HG03025 (cell line): ENCODE results near the gene PTGER2.

Experiments
- ATAC-seq: cut with Tn5 transposase; IDR thresholded peaks from one replicate; pipeline ENCODE4 v1.9.1; 2021; ENCODE audit warnings: mild to moderate bottlenecking, moderate library complexity; ENCODE audit not compliant: unreplicated experiment, low FRiP score

PTGER2 gene

GRCh38 chr14:52304248-52304904 lies 9.7 kb upstream of the PTGER2 start:
- ATAC-seq = no peak

- ATAC-seq = no peak
Measured at GRCh38 chr14:52305014-52305413, 9.1 kb upstream of the PTGER2 start.

- ATAC-seq = no peak
Measured at GRCh38 chr14:52307376-52307775, 6.7 kb upstream of the PTGER2 start.

- ATAC-seq = no peak
Measured at GRCh38 chr14:52307905-52308304, 6.2 kb upstream of the PTGER2 start.

GRCh38 chr14:52310541-52310940 lies 3.6 kb upstream of the PTGER2 start:
- ATAC-seq = no peak

- ATAC-seq = no peak
Measured at GRCh38 chr14:52312931-52313355, 1.2 kb upstream of the PTGER2 start.

GRCh38 chr14:52313462-52313861 lies 650 bp upstream of the PTGER2 start:
- no peak for ATAC-seq

- peak; percentile 41 for ATAC-seq
Measured at GRCh38 chr14:52314595-52315354, 663 bp downstream of the PTGER2 start.

GRCh38 chr14:52315355-52315718 lies 1.2 kb downstream of the PTGER2 start:
- ATAC-seq = no peak

- ATAC-seq = no peak
Measured at GRCh38 chr14:52318062-52318461, 4.0 kb downstream of the PTGER2 start.

- ATAC-seq = no peak
Measured at GRCh38 chr14:52318826-52319645, 4.9 kb downstream of the PTGER2 start.

GRCh38 chr14:52319919-52320318 lies 5.8 kb downstream of the PTGER2 start:
- ATAC-seq = no peak

GRCh38 chr14:52325126-52325525 lies 11.0 kb downstream of the PTGER2 start:
- ATAC-seq = peak; percentile 97

- ATAC-seq = no peak
Measured at GRCh38 chr14:52325630-52326029, 11.5 kb downstream of the PTGER2 start.

- no peak for ATAC-seq
Measured at GRCh38 chr14:52327374-52328226, 13.5 kb downstream of the PTGER2 start.

- no peak for ATAC-seq
Measured at GRCh38 chr14:52328276-52328675, 14.2 kb downstream of the PTGER2 start.

- ATAC-seq = no peak
Measured at GRCh38 chr14:52329678-52330369, 15.7 kb downstream of the PTGER2 start.

GRCh38 chr14:52332269-52332668 lies 18.2 kb downstream of the PTGER2 start:
- ATAC-seq = no peak

- ATAC-seq = no peak
Measured at GRCh38 chr14:52333108-52333507, 19.0 kb downstream of the PTGER2 start.
